OCI-LY3 (cell line): Measurements from ENCODE around the gene NUP98.

Experiments used
- EZH2phosphoT487 ChIP-seq: fragments of 200-600 bp; shearing (Covaris generic); IDR thresholded peaks from 2 replicates; pipeline ENCODE4 v1.6.1; 2018; ENCODE audit warnings: antibody characterized with exemption, mixed run types, low read depth
- TF ChIP-seq, protein P1 (sequence below): fragments of 200-600, 300-600 bp; sonication (generic); IDR thresholded peaks from 2 replicates; pipeline ENCODE4 v1.5.1; 2014; ENCODE audit warnings: antibody characterized with exemption, low read length, low read depth

- TF ChIP-seq, protein P1, sequence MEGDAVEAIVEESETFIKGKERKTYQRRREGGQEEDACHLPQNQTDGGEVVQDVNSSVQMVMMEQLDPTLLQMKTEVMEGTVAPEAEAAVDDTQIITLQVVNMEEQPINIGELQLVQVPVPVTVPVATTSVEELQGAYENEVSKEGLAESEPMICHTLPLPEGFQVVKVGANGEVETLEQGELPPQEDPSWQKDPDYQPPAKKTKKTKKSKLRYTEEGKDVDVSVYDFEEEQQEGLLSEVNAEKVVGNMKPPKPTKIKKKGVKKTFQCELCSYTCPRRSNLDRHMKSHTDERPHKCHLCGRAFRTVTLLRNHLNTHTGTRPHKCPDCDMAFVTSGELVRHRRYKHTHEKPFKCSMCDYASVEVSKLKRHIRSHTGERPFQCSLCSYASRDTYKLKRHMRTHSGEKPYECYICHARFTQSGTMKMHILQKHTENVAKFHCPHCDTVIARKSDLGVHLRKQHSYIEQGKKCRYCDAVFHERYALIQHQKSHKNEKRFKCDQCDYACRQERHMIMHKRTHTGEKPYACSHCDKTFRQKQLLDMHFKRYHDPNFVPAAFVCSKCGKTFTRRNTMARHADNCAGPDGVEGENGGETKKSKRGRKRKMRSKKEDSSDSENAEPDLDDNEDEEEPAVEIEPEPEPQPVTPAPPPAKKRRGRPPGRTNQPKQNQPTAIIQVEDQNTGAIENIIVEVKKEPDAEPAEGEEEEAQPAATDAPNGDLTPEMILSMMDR = no peak
- no peak for TF ChIP-seq EZH2phosphoT487
Measured at GRCh38 chr11:3836903-3837302, 39.5 kb upstream of the NUP98 start.
